ENCODE results near the gene NUP210.

The NUP210 gene

GRCh38 chr3:13336592-13336991, 83.5 kb downstream of the NUP210 start:
- DNase-seq, result no peak
- in situ Hi-C loops (cut with MboI; ENCODE audit: low pct_unique_long_range_greater_than_20kb, low sequenced_read_pairs), result no loop called here

GRCh38 chr3:13335503-13335902, 84.6 kb downstream of the NUP210 start:
- in situ Hi-C loops (cut with MboI; ENCODE audit: low pct_unique_long_range_greater_than_20kb, low sequenced_read_pairs), result no loop called here
- DNase-seq, result no peak

GRCh38 chr3:13335059-13335458, 85.1 kb downstream of the NUP210 start:
- in situ Hi-C loops (cut with MboI; ENCODE audit: low pct_unique_long_range_greater_than_20kb, low sequenced_read_pairs), result no loop called here
- DNase-seq, result no peak

GRCh38 chr3:13333236-13333897, 86.8 kb downstream of the NUP210 start:
- in situ Hi-C loops (cut with MboI; ENCODE audit: low pct_unique_long_range_greater_than_20kb, low sequenced_read_pairs), result no loop called here
- DNase-seq, result no peak

GRCh38 chr3:13332740-13333139, 87.4 kb downstream of the NUP210 start:
- in situ Hi-C loops (cut with MboI; ENCODE audit: low pct_unique_long_range_greater_than_20kb, low sequenced_read_pairs), result no loop called here
- no peak for DNase-seq

- in situ Hi-C loops (cut with MboI; ENCODE audit: low pct_unique_long_range_greater_than_20kb, low sequenced_read_pairs), result no loop called here
- no peak for DNase-seq
Observed at GRCh38 chr3:13332158-13332557, 88.0 kb downstream of the NUP210 start.

- no peak for DNase-seq
- in situ Hi-C loops (cut with MboI; ENCODE audit: low pct_unique_long_range_greater_than_20kb, low sequenced_read_pairs), result no loop called here
Observed at GRCh38 chr3:13329746-13330145, 90.4 kb downstream of the NUP210 start.

- in situ Hi-C loops (cut with MboI; ENCODE audit: low pct_unique_long_range_greater_than_20kb, low sequenced_read_pairs), result no loop called here
- DNase-seq, result no peak
Observed at GRCh38 chr3:13325892-13326443, 94.2 kb downstream of the NUP210 start.

GRCh38 chr3:13324835-13325501, 95.2 kb downstream of the NUP210 start:
- in situ Hi-C loops (cut with MboI; ENCODE audit: low pct_unique_long_range_greater_than_20kb, low sequenced_read_pairs), result no loop called here
- DNase-seq, result no peak

GRCh38 chr3:13323822-13324221, 96.3 kb downstream of the NUP210 start:
- no peak for DNase-seq
- in situ Hi-C loops (cut with MboI; ENCODE audit: low pct_unique_long_range_greater_than_20kb, low sequenced_read_pairs), result no loop called here

GRCh38 chr3:13322324-13322723, 97.8 kb downstream of the NUP210 start:
- DNase-seq, result no peak
- in situ Hi-C loops (cut with MboI; ENCODE audit: low pct_unique_long_range_greater_than_20kb, low sequenced_read_pairs), result no loop called here

- no peak for DNase-seq
- in situ Hi-C loops (cut with MboI; ENCODE audit: low pct_unique_long_range_greater_than_20kb, low sequenced_read_pairs), result no loop called here
Observed at GRCh38 chr3:13319564-13320220, 100.4 kb downstream of the NUP210 start.

- in situ Hi-C loops (cut with MboI; ENCODE audit: low pct_unique_long_range_greater_than_20kb, low sequenced_read_pairs), result no loop called here
- DNase-seq, result no peak
Observed at GRCh38 chr3:13318626-13319470, 101.3 kb downstream of the NUP210 start.

- in situ Hi-C loops (cut with MboI; ENCODE audit: low pct_unique_long_range_greater_than_20kb, low sequenced_read_pairs), result no loop called here
- no peak for DNase-seq
Observed at GRCh38 chr3:13317596-13318320, 102.4 kb downstream of the NUP210 start.

- in situ Hi-C loops (cut with MboI; ENCODE audit: low pct_unique_long_range_greater_than_20kb, low sequenced_read_pairs), result no loop called here
- DNase-seq, result no peak
Observed at GRCh38 chr3:13316603-13317002, 103.5 kb downstream of the NUP210 start.

- in situ Hi-C loops (cut with MboI; ENCODE audit: low pct_unique_long_range_greater_than_20kb, low sequenced_read_pairs), result no loop called here
Observed at GRCh38 chr3:13314877-13315276, 105.2 kb downstream of the NUP210 start.

GRCh38 chr3:13313813-13314212, 106.3 kb downstream of the NUP210 start:
- in situ Hi-C loops (cut with MboI; ENCODE audit: low pct_unique_long_range_greater_than_20kb, low sequenced_read_pairs), result no loop called here
- DNase-seq, result no peak

More at GRCh38 chr3:13314877-13315276, 105.2 kb downstream of the NUP210 start:
- DNase-seq, result no peak

GRCh38 chr3:13309004-13309403, 111.1 kb downstream of the NUP210 start:
- in situ Hi-C loops (cut with MboI; ENCODE audit: low pct_unique_long_range_greater_than_20kb, low sequenced_read_pairs), result no loop called here
- DNase-seq, result no peak

GRCh38 chr3:13308380-13308801, 111.7 kb downstream of the NUP210 start:
- DNase-seq, result peak; percentile 82
- in situ Hi-C loops (cut with MboI; ENCODE audit: low pct_unique_long_range_greater_than_20kb, low sequenced_read_pairs), result no loop called here

Measured in KBM-7 (cell line).